Heart right ventricle (tissue), 16 donors: ENCODE measurements around the gene CTNNA1. TPM values are rescaled to one million over a fixed set of nuclear protein-coding genes. Genes with fewer than 3 reads are reported as not detected.

ENCODE experiments used
- ATAC-seq, 8 donors: fragments of 200-7000 bp; cut with Tn5 transposase; one replicate each; pipeline ENCODE4 v1.9.1; 2020; ENCODE audit warnings: mild to moderate bottlenecking in 8 of 8, moderate library complexity in 8 of 8, moderate number of reproducible peaks in 1 of 8
- DNase-seq, 2 donors: peaks; one replicate each; pipeline ENCODE4 v3.0.0-alpha.2; 2020
- H3K27ac ChIP-seq, 10 donors: fragments of 200-600 bp; sonication (generic) in 2 of 10; one replicate each; pipeline versions ENCODE4 v1.5.0 to v1.8.0; 2020 to 2022; ENCODE audit warnings: mild to moderate bottlenecking in 3 of 10
- H3K27me3 ChIP-seq, 7 donors: fragments of 200-600 bp; one replicate each; pipeline ENCODE4 v1.8.0; 2021 to 2022; ENCODE audit warnings: mild to moderate bottlenecking in 2 of 7
- H3K36me3 ChIP-seq, 9 donors: fragments of 200-600 bp; sonication (generic) in 1 of 9; one replicate each; pipeline versions ENCODE4 v1.5.0 to v1.8.0; 2020 to 2022; ENCODE audit warnings: mild to moderate bottlenecking in 2 of 9
- H3K4me1 ChIP-seq, 9 donors: fragments of 200-600 bp; sonication (generic) in 1 of 9; one replicate each; pipeline versions ENCODE4 v1.5.0 to v1.8.0; 2020 to 2022; ENCODE audit warnings: mild to moderate bottlenecking in 4 of 9
- H3K4me3 ChIP-seq, 10 donors: fragments of 200-600 bp; sonication (generic) in 2 of 10; one replicate each; pipeline versions ENCODE4 v1.5.0 to v1.8.0; 2020 to 2022; ENCODE audit warnings: mild to moderate bottlenecking in 7 of 10, moderate library complexity in 2 of 10
- H3K9me3 ChIP-seq, 11 donors: fragments of 200-600 bp in 10 of 11; sonication (generic) in 2 of 11; one replicate each; pipeline versions ENCODE4 v1.5.0 to v1.8.0; 2013 to 2022; ENCODE audit warnings: mild to moderate bottlenecking in 2 of 11, control low read depth in 1 of 11, moderate library complexity in 1 of 11
- WGBS, 2 donors: extraction: QIAGEN DNeasy Blood & Tissue Kit; methylation state at CpG; one replicate each; pipeline ENCODE4 v1.1.7; 2013; ENCODE audit warnings: inconsistent platforms in 1 of 2; 5-methylcytosine and 5-hydroxymethylcytosine counted together
- intact Hi-C, 10 donors: fragments of 100-400 bp; cut with DNase I; formaldehyde crosslinking; loops; one replicate each; pipeline versions ENCODE4 v1.11.1 to v1.14.2; 2022
- polyA plus RNA-seq, 2 donors: library from polyadenylated mRNA; stranded (reverse); fragments of 200-250 nt; gene quantifications; one replicate each; pipeline ENCODE4 v1.2.3, GENCODE V29; 2013
- total RNA-seq, 10 donors: library from RNA; stranded (reverse); fragmentation: NEBNext Ultra II Directional in 3 of 10; extraction: Animal tissue kit (Norgen Biotek cat#: 25700) in 3 of 10; gene quantifications; one replicate each; pipeline versions ENCODE4 v1.2.1 to v1.2.4, GENCODE V29; 2021 to 2023
- TF ChIP-seq, protein P1 (sequence below), 9 donors: fragments of 200-600 bp; sonication (generic) in 2 of 9; IDR thresholded peaks; one replicate each; pipeline versions ENCODE4 v1.5.0 to v1.8.0; 2021 to 2022; ENCODE audit warnings: antibody characterized with exemption in 9 of 9, mild to moderate bottlenecking in 5 of 9, moderate library complexity in 1 of 9
- donor health status: Arrhythmogenic right ventricular cardiomyopathy.
- donor health status: ischemic (EF 13 %, LVEDD 7.1; RV severe dilation, severe dysfunction).
- donor health status: healthy with polysubstance abuse.
- donor health status: DM: no; HTN: yes; CAD: no.
- donor health status: DM: no; HTN: no; CAD: no.
- donor health status: ischemic (EF 25% LVEDD 6.9; RV normal size, moderate dysfunction).
- donor health status: ischemic (EF 25% LVEDD 5.7; RV mildly dilated, moderate dysfunction).
- donor health status: healthy.
- donor health status: DM: yes; HTN: yes; CAD: no.
- donor health status: Ischemic cardiomyopathy.
- donor health status: ischemic (EF 35%, LVEDD 5.7; RV mildly dilated, moderate dysfunction).
- donor health status: nonischemic (EF 11% LVEDD 7.7; RV severe dilation, severe dysfunction).
- donor health status: DM: yes; HTN: yes; CAD: no.
- donor health status: PGD.
- donor health status: ischemic (EF 29% LVEDD 5.4; RV normal size, mild dysfunction).
- donor health status: nonischemic (EF 23%, LVEDD 6.1; RV moderate dilation, normal function).

The CTNNA1 gene
- total and polyA plus RNA-seq, 12 donors = 128 to 416 (median 379) TPM

DNA sequence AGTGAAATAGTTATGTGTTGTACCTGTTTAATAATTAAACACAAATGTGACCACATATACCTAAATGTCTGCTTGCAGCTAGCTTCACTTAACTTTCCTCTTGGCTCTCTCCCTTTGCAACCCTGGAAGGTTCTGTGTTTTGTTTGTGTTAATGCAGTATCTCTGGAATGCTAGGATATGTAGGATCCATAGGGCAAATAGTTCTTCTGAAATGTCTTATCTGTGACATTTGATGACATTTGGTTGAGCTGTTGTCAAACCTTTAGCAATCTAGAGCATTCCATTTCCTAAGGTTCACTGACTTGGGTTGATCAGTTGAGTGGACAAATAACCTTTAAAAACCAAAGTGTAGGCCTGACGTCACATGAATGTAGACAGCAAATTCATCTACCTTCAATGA lies 21.8 kb downstream of the CTNNA1 start:
- H3K4me1 ChIP-seq = peaks cover 0 to 68% (median 37%) of the 10 kb centered on the region in 9 donors
- H3K36me3 ChIP-seq = peaks cover 0 to 26% (median 0%) of the 10 kb centered on the region in 9 donors
- H3K9me3 ChIP-seq = no peaks in the 10 kb centered on the region
- ATAC-seq (no peak), DNase-seq (no peak)
- intact Hi-C loops = no loop called here
- 65 to 71% methylated on average over 1 of the region's 1 CpG for WGBS, 2 donors
- no peak overlapping the region for H3K4me3 ChIP-seq
- no peak overlapping the region for H3K27ac ChIP-seq
- TF ChIP-seq, protein P1, sequence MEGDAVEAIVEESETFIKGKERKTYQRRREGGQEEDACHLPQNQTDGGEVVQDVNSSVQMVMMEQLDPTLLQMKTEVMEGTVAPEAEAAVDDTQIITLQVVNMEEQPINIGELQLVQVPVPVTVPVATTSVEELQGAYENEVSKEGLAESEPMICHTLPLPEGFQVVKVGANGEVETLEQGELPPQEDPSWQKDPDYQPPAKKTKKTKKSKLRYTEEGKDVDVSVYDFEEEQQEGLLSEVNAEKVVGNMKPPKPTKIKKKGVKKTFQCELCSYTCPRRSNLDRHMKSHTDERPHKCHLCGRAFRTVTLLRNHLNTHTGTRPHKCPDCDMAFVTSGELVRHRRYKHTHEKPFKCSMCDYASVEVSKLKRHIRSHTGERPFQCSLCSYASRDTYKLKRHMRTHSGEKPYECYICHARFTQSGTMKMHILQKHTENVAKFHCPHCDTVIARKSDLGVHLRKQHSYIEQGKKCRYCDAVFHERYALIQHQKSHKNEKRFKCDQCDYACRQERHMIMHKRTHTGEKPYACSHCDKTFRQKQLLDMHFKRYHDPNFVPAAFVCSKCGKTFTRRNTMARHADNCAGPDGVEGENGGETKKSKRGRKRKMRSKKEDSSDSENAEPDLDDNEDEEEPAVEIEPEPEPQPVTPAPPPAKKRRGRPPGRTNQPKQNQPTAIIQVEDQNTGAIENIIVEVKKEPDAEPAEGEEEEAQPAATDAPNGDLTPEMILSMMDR (IDR thresholded peaks at IDR 0.05) = no peak
- H3K27me3 ChIP-seq = no peaks in the 10 kb centered on the region

DNA sequence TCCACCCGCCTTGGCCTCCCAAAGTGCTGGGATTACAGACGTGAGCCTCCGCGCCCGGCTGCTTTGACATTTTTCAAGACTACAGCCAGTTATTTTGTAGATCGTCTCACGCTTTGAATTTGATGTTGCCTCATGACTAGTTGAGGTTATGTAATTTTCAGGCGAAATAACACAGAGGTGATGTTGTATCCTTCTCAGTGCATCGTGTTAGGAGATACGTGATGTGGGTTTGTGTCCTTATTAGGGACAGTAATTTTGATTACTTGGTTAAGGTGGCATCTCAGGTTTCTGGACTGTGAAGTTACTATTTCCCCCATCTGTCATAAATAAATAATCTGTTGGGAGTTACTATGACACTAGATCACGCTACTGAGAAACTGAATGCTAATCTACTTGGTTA lies 25.0 kb downstream of the CTNNA1 start:
- Histone ChIP-seq H3K4me3 (no peak overlapping the region), H3K36me3 (peaks cover 0 to 47% (median 5%) of the 10 kb centered on the region in 9 donors), H3K27ac (no peak overlapping the region), H3K4me1 (peaks cover 0 to 62% (median 15%) of the 10 kb centered on the region in 9 donors), H3K27me3 (no peaks in the 10 kb centered on the region), H3K9me3 (no peaks in the 10 kb centered on the region)
- DNase-seq = no peak
- WGBS, 2 donors = 91 to 96% methylated on average over 11 of the region's 11 CpGs
- TF ChIP-seq, protein P1 (IDR thresholded peaks at IDR 0.05) = no peak
- no peak for ATAC-seq
- intact Hi-C loops = no loop called here

DNA sequence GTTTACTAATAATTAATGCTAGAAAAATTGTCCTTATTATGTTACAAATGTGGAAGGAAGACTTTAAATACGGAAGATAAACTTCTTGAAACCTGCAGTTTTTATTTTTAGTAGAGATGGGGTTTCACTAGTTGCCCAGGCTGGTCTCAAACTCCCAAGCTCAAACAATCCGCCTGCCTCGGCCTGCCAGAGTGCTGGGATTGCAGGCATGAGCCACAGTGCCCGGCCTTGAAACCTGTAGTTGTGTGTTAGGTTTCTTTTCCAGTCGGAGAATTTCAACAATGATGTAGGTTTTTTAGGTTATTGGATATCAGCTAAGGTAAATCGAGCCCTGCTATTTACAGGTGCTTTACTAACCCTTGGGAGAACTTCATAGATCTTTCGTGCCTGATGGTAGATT lies 30.8 kb downstream of the CTNNA1 start:
- no peaks in the 10 kb centered on the region for H3K9me3 ChIP-seq
- H3K27me3 ChIP-seq = no peaks in the 10 kb centered on the region
- ATAC-seq = no peak
- TF ChIP-seq, protein P1 (IDR thresholded peaks at IDR 0.05) = no peak
- no peak overlapping the region for H3K27ac ChIP-seq
- H3K4me3 ChIP-seq = no peak overlapping the region
- intact Hi-C loops = no loop called here
- peaks cover 0 to 77% (median 26%) of the 10 kb centered on the region in 9 donors for H3K4me1 ChIP-seq
- H3K36me3 ChIP-seq = peaks cover 0 to 74% (median 5%) of the 10 kb centered on the region in 9 donors
- no peak for DNase-seq
- 89 to 91% methylated on average over 7 of the region's 7 CpGs for WGBS, 2 donors

DNA sequence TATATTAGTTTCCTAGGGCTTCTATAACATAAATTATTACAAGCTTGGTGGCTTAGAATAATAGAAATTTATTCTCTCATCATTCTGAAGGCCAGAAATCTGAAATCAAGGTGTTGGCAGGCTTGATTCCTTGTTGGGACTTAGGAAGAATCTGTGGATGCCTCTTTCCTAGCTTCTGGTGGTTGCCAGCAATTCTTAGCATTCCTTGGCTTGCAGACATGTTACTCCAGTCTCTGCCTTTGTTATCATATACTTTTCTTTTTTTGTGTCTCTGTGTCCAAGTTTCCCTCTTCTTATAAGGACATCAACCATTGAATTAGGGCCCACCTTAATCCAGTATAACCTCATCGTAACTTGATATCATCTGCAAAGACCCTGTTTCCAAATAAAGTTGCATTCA lies 31.4 kb downstream of the CTNNA1 start:
- DNase-seq (no peak), ATAC-seq (no peak)
- Histone ChIP-seq H3K36me3 (peaks cover 0 to 74% (median 5%) of the 10 kb centered on the region in 9 donors), H3K4me1 (peaks cover 0 to 77% (median 31%) of the 10 kb centered on the region in 9 donors), H3K27ac (no peak overlapping the region), H3K4me3 (no peak overlapping the region), H3K9me3 (no peaks in the 10 kb centered on the region), H3K27me3 (no peaks in the 10 kb centered on the region)
- WGBS, 2 donors = 86 to 92% methylated on average over 1 of the region's 1 CpG
- TF ChIP-seq, protein P1 (IDR thresholded peaks at IDR 0.05) = no peak
- intact Hi-C loops = no loop called here
